Pancreas (tissue), 10 donors: ENCODE results near the gene PIP5K1C. TPM values are rescaled to one million over a fixed set of nuclear protein-coding genes. Genes with fewer than 3 reads are reported as not detected.
"Not testable (repeated sequence)": the region's sequence is repeated elsewhere in the genome, so short reads cannot be mapped to it uniquely, and the experiment has no call there.

ENCODE experiments used
- ATAC-seq, 4 donors: fragments of 200-7000 bp; cut with Tn5 transposase; one replicate each; pipeline versions ENCODE4 v1.8.0 to v1.9.1; 2020; ENCODE audit warnings: mild to moderate bottlenecking in 4 of 4, moderate library complexity in 4 of 4
- DNase-seq, 6 donors: peaks; one replicate each; pipeline ENCODE4 v3.0.0-alpha.2; 2020
- FAIRE-seq: peaks from 2 replicates; lab custom pipeline; 2012; peaks lifted over from hg19 to GRCh38; lab: Jason Lieb, UNC
- H3K27ac ChIP-seq, 4 donors: fragments of 200-600 bp; sonication (generic); 1 replicate in 3 of 4; 2 replicates in 1 of 4; pipeline versions ENCODE4 v1.5.0 to v1.8.0; 2020
- H3K27me3 ChIP-seq, 4 donors: fragments of 200-600 bp; one replicate each; pipeline ENCODE4 v1.8.0; 2021
- H3K36me3 ChIP-seq, 3 donors: fragments of 200-600 bp; sonication (generic) in 1 of 3; one replicate each; pipeline versions ENCODE4 v1.5.0 to v1.8.0; 2020 to 2021
- H3K4me1 ChIP-seq, 3 donors: fragments of 200-600 bp; one replicate each; pipeline ENCODE4 v1.8.0; 2021
- H3K4me3 ChIP-seq, 4 donors: fragments of 200-600 bp; sonication (generic) in 2 of 4; one replicate each; pipeline versions ENCODE4 v1.5.0 to v1.8.0; 2020 to 2021
- H3K9me3 ChIP-seq, 4 donors: fragments of 200-600 bp; one replicate each; pipeline ENCODE4 v1.8.0; 2021
- CTCF ChIP-seq, 4 donors: fragments of 200-600 bp; sonication (generic) in 3 of 4; IDR thresholded peaks; one replicate each; pipeline versions ENCODE4 v1.5.0 to v1.8.0; 2021; ENCODE audit warnings: antibody characterized with exemption in 4 of 4
- WGBS, 2 donors: extraction: QIAGEN DNeasy Blood & Tissue Kit; methylation state at CpG; one replicate each; pipeline ENCODE4 v1.1.7; 2013; 5-methylcytosine and 5-hydroxymethylcytosine counted together
- intact Hi-C, 3 donors: fragments of 100-400 bp; cut with DNase I; formaldehyde crosslinking; loops; one replicate each; pipeline versions ENCODE4 v1.11.1 to v1.14.2; 2022
- polyA plus RNA-seq, 2 donors: library from polyadenylated mRNA; stranded (reverse); fragments of 200-250 nt; gene quantifications; one replicate each; pipeline ENCODE4 v1.2.3, GENCODE V29; 2013
- total RNA-seq, 6 donors: library from RNA; stranded (reverse); fragmentation: NEBNext Ultra II Directional in 4 of 6; extraction: Animal tissue kit (Norgen Biotek cat#: 25700) in 4 of 6; gene quantifications; one replicate each; pipeline versions ENCODE4 v1.2.1 to v1.2.4, GENCODE V29; 2021 to 2023
- donor health status: healthy with polysubstance abuse.
- donor health status: DM: no; HTN: no; CAD: no; lungs with moderate emphysema.
- donor health status: DM: no; HTN: no; CAD: no.
- donor health status: control.
- donor health status: control.
- donor health status: Bipolar disorder and iron deficiency.
- donor health status: DM: yes; HTN: yes; CAD: no.
- donor health status: DM: no; HTN: no; CAD: no.
- donor health status: DM: no; HTN: no; CAD: no.
- donor health status: DM: yes; HTN: yes; CAD: no.

Gene PIP5K1C
- total and polyA plus RNA-seq, 8 donors, result 12.9 to 24.8 (median 14.9) TPM

DNA sequence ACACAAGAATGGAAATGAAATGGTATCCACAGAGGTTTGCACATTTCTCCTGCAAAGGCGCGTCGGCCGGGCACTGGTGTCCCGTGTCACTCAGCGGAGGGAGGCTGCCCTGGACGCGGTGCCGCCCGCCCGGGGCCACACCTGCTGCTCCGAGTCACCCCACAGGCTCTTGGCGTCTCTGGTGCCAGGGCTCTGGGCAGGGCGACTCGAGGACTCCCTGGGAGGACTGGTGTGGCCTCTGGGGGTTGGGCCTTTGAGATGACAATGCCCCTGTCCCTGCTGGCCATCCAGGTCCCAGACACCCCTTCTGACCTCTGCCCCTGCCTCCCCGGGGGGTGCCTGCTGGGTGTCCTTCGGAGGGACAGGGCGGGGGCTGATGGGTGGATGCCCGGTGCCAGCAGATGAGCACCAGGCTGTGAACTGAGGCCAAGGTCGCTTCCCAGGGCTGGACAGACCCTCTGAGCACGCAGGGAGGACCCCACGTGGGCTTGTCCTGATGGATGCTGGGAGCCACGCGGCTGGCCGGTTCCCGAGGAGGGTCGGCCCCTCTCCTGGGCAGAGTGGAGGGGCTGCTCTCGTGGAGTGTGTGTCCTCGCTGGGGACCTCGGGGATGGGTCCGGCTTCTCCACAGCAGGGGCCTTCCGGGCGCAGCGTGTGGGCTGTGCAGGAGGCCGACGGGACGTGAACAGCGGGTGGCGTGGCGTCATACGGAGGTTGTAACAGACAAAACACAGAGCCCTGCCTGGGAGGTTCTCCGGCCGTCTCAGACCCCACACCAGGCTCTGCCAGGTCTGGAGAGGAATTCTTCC lies 69.0 kb downstream of the PIP5K1C start:
- FAIRE-seq (no peak), DNase-seq (peak in 1 of 6 donors; percentile 74), ATAC-seq (no peak)
- H3K9me3 ChIP-seq, result no peaks in the 10 kb centered on the region
- peaks cover 0 to 6% (median 0%) of the 10 kb centered on the region in 3 donors for H3K36me3 ChIP-seq
- no peak overlapping the region for H3K4me3 ChIP-seq
- intact Hi-C loops, result no loop called here
- no peak overlapping the region for H3K27ac ChIP-seq
- TF ChIP-seq CTCF (IDR thresholded peaks at IDR 0.05), result no peak
- H3K4me1 ChIP-seq, result no peaks in the 10 kb centered on the region
- no peaks in the 10 kb centered on the region for H3K27me3 ChIP-seq
- 90 to 91% methylated on average over 33 to 43 of the region's 43 CpGs for WGBS, 2 donors

DNA sequence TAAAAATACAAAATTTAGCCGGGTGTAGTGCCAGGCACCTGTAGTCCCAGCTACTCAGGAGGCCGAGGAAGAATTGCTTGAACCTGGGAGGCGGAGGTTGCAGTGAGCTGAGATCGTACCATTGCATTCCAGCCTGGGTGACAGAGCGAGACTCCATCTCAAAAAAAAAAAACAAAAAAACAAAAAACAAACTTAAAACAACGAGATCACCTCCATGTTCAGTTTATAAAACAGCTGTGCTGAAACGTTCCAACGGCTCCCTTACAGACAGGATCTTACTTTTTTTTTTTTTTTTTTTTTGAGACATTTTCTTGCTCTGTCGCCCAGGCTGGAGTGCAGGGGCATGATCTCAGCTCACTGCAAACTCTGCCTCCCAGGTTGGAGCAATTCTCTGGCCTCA lies 71.5 kb downstream of the PIP5K1C start:
- FAIRE-seq, H3K9me3 ChIP-seq, intact Hi-C loops, H3K27me3 ChIP-seq, H3K4me3 ChIP-seq, H3K27ac ChIP-seq, ATAC-seq, DNase-seq, H3K36me3 ChIP-seq: not testable (repeated sequence)
- WGBS, 2 donors, result 63 to 76% methylated on average over 9 of the region's 9 CpGs
- peaks cover 0 to 13% (median 7%) of the 10 kb centered on the region in 3 donors for H3K4me1 ChIP-seq

GRCh38 chr19:3627351-3627723 lies 72.9 kb downstream of the PIP5K1C start:
- Histone ChIP-seq H3K4me1 (peaks cover 0 to 13% (median 7%) of the 10 kb centered on the region in 3 donors), H3K27me3 (no peaks in the 10 kb centered on the region), H3K27ac (peak overlapping the region in 3 of 4 donors; percentile 93 to 98 (median 94)), H3K4me3 (peak overlapping the region in 2 of 4 donors; percentile 90 to 97), H3K9me3 (no peaks in the 10 kb centered on the region), H3K36me3 (peaks cover 0 to 6% (median 0%) of the 10 kb centered on the region in 3 donors)
- 52 to 57% methylated on average over 7 of the region's 7 CpGs for WGBS, 2 donors
- DNase-seq, result peak in 1 of 6 donors; percentile 44
- intact Hi-C loops, result no loop called here
- no peak for TF ChIP-seq CTCF (IDR thresholded peaks at IDR 0.05)
- no peak for FAIRE-seq
- no peak for ATAC-seq

DNA sequence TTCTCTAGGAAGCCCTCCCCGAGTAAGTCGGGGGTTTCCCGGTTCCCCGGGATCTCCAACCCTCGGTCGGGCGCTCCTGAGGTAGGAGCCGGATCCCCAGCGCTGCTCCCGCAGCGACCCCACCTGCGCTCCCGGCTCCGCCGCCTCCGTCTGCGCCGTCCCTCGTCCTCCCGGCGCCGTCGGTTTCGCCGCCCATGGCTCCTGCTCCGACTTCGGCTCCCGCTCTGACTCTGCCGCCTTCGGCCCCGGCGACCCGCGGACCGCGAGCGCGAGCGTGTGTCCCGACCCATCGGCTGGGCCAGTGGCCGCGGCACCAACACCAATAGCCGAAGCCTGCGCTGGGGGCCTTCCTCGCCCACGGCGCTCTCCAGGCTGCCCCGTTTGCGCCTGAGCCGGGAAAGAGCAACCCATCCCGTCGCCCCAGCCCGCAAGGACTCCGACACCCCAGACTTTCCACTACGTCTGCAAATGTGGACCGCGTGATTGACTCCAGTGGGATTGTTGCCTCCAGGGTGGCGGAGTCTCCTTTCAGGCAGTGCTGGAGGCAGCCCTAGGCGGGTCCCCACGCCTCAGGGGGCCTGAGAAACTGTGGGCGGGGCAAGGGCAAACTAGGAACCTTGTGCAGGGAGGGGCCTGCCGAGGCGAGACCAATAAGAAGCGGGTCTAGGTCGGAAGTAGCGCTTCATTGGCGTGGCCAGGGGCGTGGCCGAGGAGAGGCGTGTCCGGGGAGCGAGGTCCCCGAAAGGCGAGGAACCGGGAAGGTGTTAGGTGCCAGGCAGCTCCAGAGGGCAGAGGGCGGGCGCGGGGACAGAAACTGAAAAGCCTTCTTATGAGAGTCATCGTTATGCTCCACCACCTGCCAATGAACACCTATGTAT lies 73.6 kb downstream of the PIP5K1C start, which contains the start of gene CACTIN:
CACTIN (minus strand) TSS at position 318 of the 878 bp plus-strand sequence; CDS start at position 290, 28 bp downstream.
- intact Hi-C loops, result no loop called here
- ATAC-seq, result peak; percentile 98 to 99 (median 98)
- TF ChIP-seq CTCF (IDR thresholded peaks at IDR 0.05), result no peak
- FAIRE-seq, result peak; percentile 92
- H3K36me3 ChIP-seq, result no peaks in the 10 kb centered on the region
- peaks cover 0 to 13% (median 7%) of the 10 kb centered on the region in 3 donors for H3K4me1 ChIP-seq
- WGBS, 2 donors, result 0% methylated on average over 80 of the region's 80 CpGs
- DNase-seq, result peak; percentile 97 to 100 (median 99)
- H3K9me3 ChIP-seq, result no peaks in the 10 kb centered on the region
- H3K4me3 ChIP-seq, result peak within 1 kb of the TSS; percentile 90 to 100 (median 96)
- H3K27me3 ChIP-seq, result no peaks in the 10 kb centered on the region
- peak within 1 kb of the TSS; percentile 91 to 98 (median 94) for H3K27ac ChIP-seq

DNA sequence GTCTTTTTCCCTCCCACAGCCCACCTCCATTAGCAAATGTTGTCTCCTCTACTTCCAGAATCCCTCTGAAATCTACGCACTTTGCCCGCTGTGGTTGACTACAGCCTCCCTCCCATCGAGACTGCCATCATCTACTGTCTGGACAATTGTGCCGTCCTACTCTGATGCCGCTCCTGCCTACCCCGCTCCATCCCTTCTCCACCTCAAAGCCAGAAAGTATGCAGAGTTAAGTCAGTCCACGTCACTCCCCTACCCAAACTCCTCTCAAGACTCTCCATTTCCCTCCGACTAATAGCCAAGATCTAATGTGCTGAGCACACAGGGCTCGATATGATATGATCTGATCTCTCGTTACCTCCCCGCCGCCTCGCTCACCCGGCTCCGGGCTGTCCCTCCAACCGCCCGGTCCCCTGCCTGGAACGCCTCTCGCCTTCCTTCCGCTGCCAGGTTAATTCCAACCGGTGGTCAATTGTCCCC lies 74.2 kb downstream of the PIP5K1C start:
- Histone ChIP-seq H3K4me3 (peak overlapping the region; percentile 90 to 100 (median 96)), H3K27me3 (no peaks in the 10 kb centered on the region), H3K9me3 (no peaks in the 10 kb centered on the region), H3K36me3 (no peaks in the 10 kb centered on the region), H3K4me1 (peaks cover 0 to 13% (median 7%) of the 10 kb centered on the region in 3 donors), H3K27ac (peak overlapping the region in 3 of 4 donors; percentile 91 to 98 (median 93))
- intact Hi-C loops, result no loop called here
- TF ChIP-seq CTCF (IDR thresholded peaks at IDR 0.05), result no peak
- no peak for DNase-seq
- FAIRE-seq, result no peak
- 0 to 2% methylated on average over 21 of the region's 21 CpGs for WGBS, 2 donors
- ATAC-seq, result peak in 1 of 4 donors; percentile 1
